Measurements from ENCODE around the gene FNDC10.

Gene FNDC10

DNA sequence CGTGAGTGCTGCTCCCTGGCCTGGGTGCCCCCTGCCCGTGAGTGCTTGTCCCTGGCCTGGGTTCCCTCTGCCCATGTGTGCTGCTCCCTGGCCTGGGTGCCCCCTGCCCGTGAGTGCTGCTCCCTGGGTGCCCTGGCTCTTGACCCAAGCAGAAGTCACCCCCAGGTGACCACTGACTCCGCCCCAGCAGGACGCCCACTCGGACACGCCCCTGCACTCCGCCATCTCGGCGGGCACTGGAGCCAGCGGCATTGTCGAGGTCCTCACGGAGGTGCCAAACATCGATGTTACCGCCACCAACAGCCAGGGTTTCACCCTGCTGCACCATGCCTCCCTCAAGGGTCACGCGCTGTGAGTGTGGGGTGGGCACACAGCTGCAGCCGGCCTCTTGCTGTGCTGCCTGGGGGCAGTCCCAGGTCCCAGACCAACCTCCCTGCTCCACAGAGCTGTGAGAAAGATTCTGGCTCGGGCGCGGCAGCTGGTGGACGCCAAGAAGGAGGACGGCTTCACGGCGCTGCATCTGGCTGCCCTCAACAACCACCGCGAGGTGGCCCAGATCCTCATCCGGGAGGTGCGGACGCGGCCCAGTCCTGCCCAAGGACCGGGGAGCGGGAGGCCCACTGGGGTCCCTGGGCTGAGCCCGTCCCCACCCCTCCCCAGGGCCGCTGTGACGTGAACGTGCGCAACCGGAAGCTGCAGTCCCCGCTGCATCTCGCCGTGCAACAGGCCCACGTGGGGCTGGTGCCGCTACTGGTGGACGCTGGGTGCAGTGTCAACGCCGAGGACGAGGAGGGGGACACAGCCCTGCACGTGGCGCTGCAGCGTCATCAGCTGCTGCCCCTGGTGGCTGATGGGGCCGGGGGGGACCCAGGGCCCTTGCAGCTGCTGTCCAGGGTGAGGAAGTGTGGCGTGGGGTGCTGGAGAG lies 28.2 kb upstream of the FNDC10 start:
- no peak overlapping the region for H3K4me3 ChIP-seq (ENCODE audit: low read depth, low read length)
- TF ChIP-seq, protein P1, sequence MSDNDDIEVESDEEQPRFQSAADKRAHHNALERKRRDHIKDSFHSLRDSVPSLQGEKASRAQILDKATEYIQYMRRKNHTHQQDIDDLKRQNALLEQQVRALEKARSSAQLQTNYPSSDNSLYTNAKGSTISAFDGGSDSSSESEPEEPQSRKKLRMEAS (IDR thresholded peaks at IDR 0.05; ENCODE audit: low read depth, low read length): no peak
- TF ChIP-seq POLR2A (IDR thresholded peaks at IDR 0.05; ENCODE audit: extremely low read depth, insufficient read length) (no peak), MYC (IDR thresholded peaks at IDR 0.05; ENCODE audit: low read depth, low read length) (no peak)
- TF ChIP-seq, protein P2, sequence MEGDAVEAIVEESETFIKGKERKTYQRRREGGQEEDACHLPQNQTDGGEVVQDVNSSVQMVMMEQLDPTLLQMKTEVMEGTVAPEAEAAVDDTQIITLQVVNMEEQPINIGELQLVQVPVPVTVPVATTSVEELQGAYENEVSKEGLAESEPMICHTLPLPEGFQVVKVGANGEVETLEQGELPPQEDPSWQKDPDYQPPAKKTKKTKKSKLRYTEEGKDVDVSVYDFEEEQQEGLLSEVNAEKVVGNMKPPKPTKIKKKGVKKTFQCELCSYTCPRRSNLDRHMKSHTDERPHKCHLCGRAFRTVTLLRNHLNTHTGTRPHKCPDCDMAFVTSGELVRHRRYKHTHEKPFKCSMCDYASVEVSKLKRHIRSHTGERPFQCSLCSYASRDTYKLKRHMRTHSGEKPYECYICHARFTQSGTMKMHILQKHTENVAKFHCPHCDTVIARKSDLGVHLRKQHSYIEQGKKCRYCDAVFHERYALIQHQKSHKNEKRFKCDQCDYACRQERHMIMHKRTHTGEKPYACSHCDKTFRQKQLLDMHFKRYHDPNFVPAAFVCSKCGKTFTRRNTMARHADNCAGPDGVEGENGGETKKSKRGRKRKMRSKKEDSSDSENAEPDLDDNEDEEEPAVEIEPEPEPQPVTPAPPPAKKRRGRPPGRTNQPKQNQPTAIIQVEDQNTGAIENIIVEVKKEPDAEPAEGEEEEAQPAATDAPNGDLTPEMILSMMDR (IDR thresholded peaks at IDR 0.05; ENCODE audit: low read depth, low read length): no peak
- DNase-seq (ENCODE audit: low read depth): no peak

DNA sequence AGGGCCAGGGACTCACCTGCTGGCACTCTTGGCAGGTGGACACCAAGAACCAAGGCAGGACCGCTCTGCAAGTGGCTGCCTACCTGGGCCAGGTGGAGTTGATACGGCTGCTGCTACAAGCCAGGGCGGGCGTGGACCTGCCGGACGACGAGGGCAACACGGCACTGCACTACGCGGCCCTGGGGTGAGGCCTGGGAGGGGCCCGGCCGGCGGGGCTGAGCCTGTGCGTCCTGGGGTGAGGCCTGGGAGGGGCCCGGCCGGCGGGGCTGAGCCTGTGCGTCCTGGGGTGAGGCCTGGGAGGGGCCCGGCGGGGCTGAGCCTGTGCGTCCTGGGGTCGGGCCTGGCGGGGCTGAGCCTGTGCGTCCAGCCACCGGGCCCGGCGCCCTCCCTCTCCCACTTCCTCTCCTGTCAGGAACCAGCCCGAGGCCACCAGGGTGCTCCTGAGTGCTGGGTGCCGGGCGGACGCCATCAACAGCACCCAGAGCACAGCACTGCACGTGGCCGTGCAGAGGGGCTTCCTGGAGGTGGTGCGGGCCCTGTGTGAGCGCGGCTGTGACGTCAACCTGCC lies 27.4 kb upstream of the FNDC10 start:
- no peak for DNase-seq (ENCODE audit: low read depth)
- TF ChIP-seq POLR2A (IDR thresholded peaks at IDR 0.05; ENCODE audit: extremely low read depth, insufficient read length): no peak
- TF ChIP-seq, protein P1 (IDR thresholded peaks at IDR 0.05; ENCODE audit: low read depth, low read length): no peak
- TF ChIP-seq, protein P2 (IDR thresholded peaks at IDR 0.05; ENCODE audit: low read depth, low read length): no peak
- TF ChIP-seq MYC (IDR thresholded peaks at IDR 0.05; ENCODE audit: low read depth, low read length): no peak
- H3K4me3 ChIP-seq (ENCODE audit: low read depth, low read length): no peak overlapping the region

DNA sequence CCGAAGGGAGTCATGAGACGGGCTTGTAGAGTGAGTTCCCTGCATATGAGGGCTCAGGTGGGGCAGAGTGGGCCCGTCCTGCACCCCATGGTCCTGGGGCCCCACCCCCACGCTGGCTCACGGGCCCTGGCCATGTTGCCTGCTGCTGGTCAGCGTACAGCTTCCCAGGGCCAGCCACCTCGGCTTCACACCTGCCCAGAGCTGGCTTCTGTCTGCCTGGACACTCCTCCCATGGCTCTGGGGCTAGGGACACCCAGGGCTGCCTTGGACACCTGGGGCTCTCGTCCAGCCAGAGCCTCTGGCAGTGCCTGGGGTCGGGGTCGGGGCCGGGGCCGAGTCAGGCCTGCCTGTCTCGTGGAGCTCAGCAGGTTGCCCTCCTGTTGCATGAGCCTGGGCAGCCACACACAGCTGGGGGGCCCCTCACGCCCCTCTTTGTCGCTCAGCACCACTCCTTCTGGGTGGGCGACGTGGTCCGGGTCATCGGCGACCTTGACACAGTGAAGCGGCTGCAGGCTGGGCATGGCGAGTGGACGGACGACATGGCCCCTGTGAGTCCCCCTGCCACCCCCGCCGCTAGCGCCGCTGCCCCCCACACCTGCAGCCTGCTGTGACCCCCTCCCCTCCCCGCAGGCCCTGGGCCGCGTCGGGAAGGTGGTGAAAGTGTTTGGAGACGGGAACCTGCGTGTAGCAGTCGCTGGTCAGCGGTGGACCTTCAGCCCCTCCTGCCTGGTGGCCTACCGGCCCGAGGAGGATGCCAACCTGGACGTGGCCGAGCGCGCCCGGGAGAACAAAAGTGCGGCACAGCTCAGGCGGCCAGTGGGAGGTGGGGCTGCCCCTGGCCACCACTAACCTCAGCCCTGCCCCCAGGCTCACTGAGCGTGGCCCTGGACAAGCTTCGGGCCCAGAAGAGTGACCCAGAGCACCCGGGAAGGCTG lies 26.5 kb upstream of the FNDC10 start:
- H3K4me3 ChIP-seq (ENCODE audit: low read depth, low read length): no peak overlapping the region
- no peak for DNase-seq (ENCODE audit: low read depth)
- TF ChIP-seq POLR2A (IDR thresholded peaks at IDR 0.05; ENCODE audit: extremely low read depth, insufficient read length): no peak
- no peak for TF ChIP-seq MYC (IDR thresholded peaks at IDR 0.05; ENCODE audit: low read depth, low read length)
- TF ChIP-seq, protein P1 (IDR thresholded peaks at IDR 0.05; ENCODE audit: low read depth, low read length): no peak
- TF ChIP-seq, protein P2 (IDR thresholded peaks at IDR 0.05; ENCODE audit: low read depth, low read length): no peak

DNA sequence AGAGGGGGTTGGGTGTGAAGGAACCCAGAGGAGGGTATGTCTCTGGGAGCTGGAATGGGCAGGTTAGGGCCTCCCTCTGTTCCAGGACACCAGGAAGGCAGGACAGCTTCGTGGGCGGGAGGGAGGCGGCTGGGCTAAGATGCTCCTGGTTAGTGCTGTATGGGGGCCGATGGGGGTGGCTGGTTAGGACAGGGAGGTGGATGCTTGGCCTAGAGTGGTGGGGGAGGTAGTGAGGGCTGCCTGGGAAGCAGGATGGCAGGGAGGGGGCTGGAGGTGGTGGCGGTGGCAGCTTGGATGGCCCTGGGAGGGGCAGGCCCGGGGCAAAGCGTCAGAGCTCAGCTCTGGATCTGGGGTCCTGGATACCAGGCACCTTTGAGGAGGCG lies 25.9 kb upstream of the FNDC10 start:
- TF ChIP-seq, protein P2 (IDR thresholded peaks at IDR 0.05; ENCODE audit: low read depth, low read length): no peak
- TF ChIP-seq MYC (IDR thresholded peaks at IDR 0.05; ENCODE audit: low read depth, low read length): no peak
- TF ChIP-seq POLR2A (IDR thresholded peaks at IDR 0.05; ENCODE audit: extremely low read depth, insufficient read length): no peak
- TF ChIP-seq, protein P1 (IDR thresholded peaks at IDR 0.05; ENCODE audit: low read depth, low read length): no peak
- DNase-seq (ENCODE audit: low read depth): no peak
- H3K4me3 ChIP-seq (ENCODE audit: low read depth, low read length): no peak overlapping the region

DNA sequence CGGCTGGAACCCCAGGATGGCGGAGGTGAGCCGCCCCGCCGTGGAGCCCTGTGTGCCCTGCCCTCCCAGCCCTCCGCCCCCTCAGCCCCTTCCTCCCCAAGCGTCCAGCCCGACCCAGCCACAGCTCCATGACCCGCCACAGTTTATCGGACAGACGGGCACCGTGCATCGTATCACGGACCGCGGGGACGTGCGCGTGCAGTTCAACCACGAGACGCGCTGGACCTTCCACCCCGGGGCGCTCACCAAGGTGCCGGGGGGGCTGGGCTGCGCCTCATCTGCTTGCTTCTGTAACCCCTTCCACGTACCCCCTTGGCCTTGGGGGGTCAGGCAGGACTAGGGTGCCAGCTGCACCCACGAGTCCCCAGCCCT lies 25.5 kb upstream of the FNDC10 start:
- no peak for DNase-seq (ENCODE audit: low read depth)
- H3K4me3 ChIP-seq (ENCODE audit: low read depth, low read length): no peak overlapping the region
- TF ChIP-seq, protein P2 (IDR thresholded peaks at IDR 0.05; ENCODE audit: low read depth, low read length): no peak
- TF ChIP-seq MYC (IDR thresholded peaks at IDR 0.05; ENCODE audit: low read depth, low read length) (no peak), POLR2A (IDR thresholded peaks at IDR 0.05; ENCODE audit: extremely low read depth, insufficient read length) (no peak)
- TF ChIP-seq, protein P1 (IDR thresholded peaks at IDR 0.05; ENCODE audit: low read depth, low read length): no peak

All from NB4 (cell line).